ENCODE measurements around the gene VSIG10L.

VSIG10L gene

GRCh38 chr19:51337861-51338562 is 3.9 kb downstream of the VSIG10L start:
- no peak for DNase-seq

- no peak for DNase-seq
These were observed 4.6 kb downstream of the VSIG10L start for GRCh38 chr19:51337141-51337860.

- no peak for DNase-seq
These were observed 8.0 kb downstream of the VSIG10L start for GRCh38 chr19:51333836-51334460.

- DNase-seq = no peak
These were observed 10.2 kb downstream of the VSIG10L start for GRCh38 chr19:51331716-51332115.

- DNase-seq = no peak
These were observed 10.7 kb downstream of the VSIG10L start for GRCh38 chr19:51331193-51331592.

- DNase-seq = no peak
These were observed 11.6 kb downstream of the VSIG10L start for GRCh38 chr19:51330366-51330765.

- DNase-seq = no peak
These were observed 12.5 kb downstream of the VSIG10L start for GRCh38 chr19:51329411-51329810.

GRCh38 chr19:51327066-51328001 is 14.6 kb downstream of the VSIG10L start:
- DNase-seq = peak; percentile 44

- no peak for DNase-seq
These were observed 15.5 kb downstream of the VSIG10L start for GRCh38 chr19:51326216-51327065.

GRCh38 chr19:51325161-51325976 is 16.6 kb downstream of the VSIG10L start:
- no peak for DNase-seq

- DNase-seq = no peak
These were observed 17.8 kb downstream of the VSIG10L start for GRCh38 chr19:51324167-51324481.

- DNase-seq = no peak
These were observed 18.3 kb downstream of the VSIG10L start for GRCh38 chr19:51323481-51324166.

- DNase-seq = no peak
These were observed 20.1 kb downstream of the VSIG10L start for GRCh38 chr19:51321799-51322198.

- DNase-seq = no peak
These were observed 21.7 kb downstream of the VSIG10L start for GRCh38 chr19:51320280-51320657.

GRCh38 chr19:51319649-51320279 is 22.2 kb downstream of the VSIG10L start:
- no peak for DNase-seq

GRCh38 chr19:51318687-51319648 is 23.0 kb downstream of the VSIG10L start:
- no peak for DNase-seq

GRCh38 chr19:51317968-51318367 is 24.0 kb downstream of the VSIG10L start:
- no peak for DNase-seq

GRCh38 chr19:51317376-51317775 is 24.6 kb downstream of the VSIG10L start:
- DNase-seq = no peak

GRCh38 chr19:51316688-51317087 is 25.3 kb downstream of the VSIG10L start:
- DNase-seq = no peak
